Breast epithelium (tissue), 4 donors: ENCODE results near the gene UCK2. TPM values are rescaled to one million over a fixed set of nuclear protein-coding genes. Genes with fewer than 3 reads are reported as not detected.
A peak's percentile ranks its signal among the peaks of the same experiment; 100 is the strongest.

ENCODE experiments used
- DNase-seq, 2 donors: peaks; one replicate each; pipeline ENCODE4 v3.0.0-alpha.2; 2019; ENCODE audit warnings: low spot score in 2 of 2
- H3K27ac ChIP-seq, 2 donors: fragments of 200-600 bp; sonication (generic) in 1 of 2; one replicate each; pipeline ENCODE4 v1.5.1; 2016 to 2019; ENCODE audit warnings: mild to moderate bottlenecking in 1 of 2
- H3K27me3 ChIP-seq, 2 donors: fragments of 200-600 bp; sonication (generic) in 1 of 2; one replicate each; pipeline versions ENCODE4 v1.5.1 to v1.6.0; 2017 to 2019; ENCODE audit warnings: control low read depth in 1 of 2, mild to moderate bottlenecking in 1 of 2
- H3K36me3 ChIP-seq: fragments of 200-600 bp; one replicate; pipeline ENCODE4 v1.5.1; 2019
- H3K4me1 ChIP-seq, 2 donors: fragments of 200-600 bp; sonication (generic); one replicate each; pipeline ENCODE4 v1.5.1; 2016 to 2019; ENCODE audit warnings: control low read depth in 1 of 2
- H3K4me3 ChIP-seq, 3 donors: fragments of 200-600 bp; sonication (generic); 1 replicate in 2 of 3; 2 replicates in 1 of 3; pipeline ENCODE4 v1.5.1; 2016 to 2019; ENCODE audit warnings: mild to moderate bottlenecking in 3 of 3, moderate library complexity in 2 of 3
- H3K9me3 ChIP-seq, 2 donors: fragments of 200-600 bp; sonication (generic) in 1 of 2; one replicate each; pipeline ENCODE4 v1.5.1; 2016 to 2019; ENCODE audit warnings: control low read depth in 1 of 2
- CTCF ChIP-seq, 3 donors: fragments of 450-650 bp; IDR thresholded peaks; one replicate each; pipeline ENCODE4 v1.5.1; 2016 to 2017; ENCODE audit warnings: antibody characterized with exemption in 3 of 3, mild to moderate bottlenecking in 3 of 3, moderate library complexity in 3 of 3
- POLR2A ChIP-seq: fragments of 450-650 bp; IDR thresholded peaks from one replicate; pipeline ENCODE4 v1.6.1; 2016; ENCODE audit warnings: antibody characterized with exemption, mild to moderate bottlenecking, moderate library complexity
- POLR2AphosphoS5 ChIP-seq, 3 donors: sonication (generic); formaldehyde crosslinking; IDR thresholded peaks; one replicate each; pipeline ENCODE4 v1.6.1; 2017; ENCODE audit warnings: antibody characterized with exemption in 3 of 3
- intact Hi-C: fragments of 100-400 bp; cut with DNase I; formaldehyde crosslinking; loops from one replicate; pipeline ENCODE4 v1.15.1; 2023; ENCODE audit warnings: low total_unique reads
- total RNA-seq, 3 donors: library from RNA; depleted of rRNA; stranded (reverse); fragments of >200 nt; gene quantifications; one replicate each; pipeline ENCODE4 v1.1.0, GENCODE V29; 2016

Gene UCK2
- total RNA-seq, 3 donors from 2014 or later: 13.6 to 51.1 (median 45.9) TPM

- Histone ChIP-seq H3K27ac (peak overlapping the region; percentile 88 to 92), H3K4me3 (peak overlapping the region; percentile 61 to 88 (median 88)), H3K27me3 (no peaks in the 10 kb centered on the region), H3K9me3 (no peaks in the 10 kb centered on the region), H3K4me1 (no peaks in the 10 kb centered on the region), H3K36me3 (no peaks in the 10 kb centered on the region)
- DNase-seq: no peak
- TF ChIP-seq CTCF (IDR thresholded peaks at IDR 0.05) (no peak), POLR2AphosphoS5 (IDR thresholded peaks at IDR 0.05) (peak in 2 of 3 donors; percentile 1 to 37)
- intact Hi-C loops: loop anchor here (10.0 kb wide), 1 partner anchor 67 kb away; no protein-coding TSS in a partner anchor
These were observed 772 bp downstream of the UCK2 start for GRCh38 chr1:165828103-165828668.

GRCh38 chr1:165828669-165829329, 1.4 kb downstream of the UCK2 start:
- DNase-seq: peak; percentile 55 to 57
- Histone ChIP-seq H3K4me3 (peak overlapping the region; percentile 61 to 88 (median 88)), H3K27me3 (no peaks in the 10 kb centered on the region), H3K4me1 (no peaks in the 10 kb centered on the region), H3K9me3 (no peaks in the 10 kb centered on the region), H3K27ac (peak overlapping the region; percentile 88 to 92), H3K36me3 (no peaks in the 10 kb centered on the region)
- TF ChIP-seq POLR2AphosphoS5 (IDR thresholded peaks at IDR 0.05) (no peak), POLR2A (no peak), CTCF (IDR thresholded peaks at IDR 0.05) (no peak)
- intact Hi-C loops: loop anchor here (10.0 kb wide), 1 partner anchor 66 kb away; no protein-coding TSS in a partner anchor

DNA sequence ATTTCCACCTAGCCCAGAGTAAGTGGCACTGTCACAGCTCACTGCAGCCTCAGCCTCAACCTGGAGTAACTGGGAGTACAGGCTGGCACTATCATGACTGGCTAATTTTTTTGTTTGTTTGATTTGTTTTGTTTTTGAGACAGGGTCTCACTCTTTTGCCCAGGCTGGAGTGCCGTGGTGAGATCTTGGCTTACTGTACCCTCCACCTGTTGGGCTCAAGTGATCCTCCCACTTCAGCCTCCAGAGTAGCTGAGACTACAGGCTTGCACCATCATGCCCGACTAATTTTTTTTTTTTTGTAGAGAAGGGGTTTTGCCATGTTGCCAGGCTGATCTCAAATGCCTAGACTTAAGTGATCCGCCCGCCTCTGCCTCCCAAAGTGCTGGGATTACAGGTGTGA, 2.5 kb downstream of the UCK2 start:
- peak overlapping the region in 1 of 2 donors; percentile 88 for H3K27ac ChIP-seq
- H3K4me3 ChIP-seq: no peak overlapping the region
- DNase-seq: no peak
- H3K9me3 ChIP-seq: no peaks in the 10 kb centered on the region
- intact Hi-C loops: loop anchor here (10.0 kb wide), 1 partner anchor 65 kb away; no protein-coding TSS in a partner anchor
- no peaks in the 10 kb centered on the region for H3K36me3 ChIP-seq
- no peaks in the 10 kb centered on the region for H3K4me1 ChIP-seq
- TF ChIP-seq POLR2AphosphoS5 (IDR thresholded peaks at IDR 0.05) (no peak), CTCF (IDR thresholded peaks at IDR 0.05) (no peak), POLR2A (no peak)
- no peaks in the 10 kb centered on the region for H3K27me3 ChIP-seq

GRCh38 chr1:165831146-165831545, 3.7 kb downstream of the UCK2 start:
- DNase-seq: no peak
- intact Hi-C loops: no loop called here
- TF ChIP-seq CTCF (IDR thresholded peaks at IDR 0.05) (no peak), POLR2AphosphoS5 (IDR thresholded peaks at IDR 0.05) (no peak), POLR2A (no peak)
- no peak overlapping the region for H3K4me3 ChIP-seq
- no peaks in the 10 kb centered on the region for H3K9me3 ChIP-seq
- H3K4me1 ChIP-seq: no peaks in the 10 kb centered on the region
- H3K27me3 ChIP-seq: no peaks in the 10 kb centered on the region
- H3K27ac ChIP-seq: no peak overlapping the region
- H3K36me3 ChIP-seq: no peaks in the 10 kb centered on the region

DNA sequence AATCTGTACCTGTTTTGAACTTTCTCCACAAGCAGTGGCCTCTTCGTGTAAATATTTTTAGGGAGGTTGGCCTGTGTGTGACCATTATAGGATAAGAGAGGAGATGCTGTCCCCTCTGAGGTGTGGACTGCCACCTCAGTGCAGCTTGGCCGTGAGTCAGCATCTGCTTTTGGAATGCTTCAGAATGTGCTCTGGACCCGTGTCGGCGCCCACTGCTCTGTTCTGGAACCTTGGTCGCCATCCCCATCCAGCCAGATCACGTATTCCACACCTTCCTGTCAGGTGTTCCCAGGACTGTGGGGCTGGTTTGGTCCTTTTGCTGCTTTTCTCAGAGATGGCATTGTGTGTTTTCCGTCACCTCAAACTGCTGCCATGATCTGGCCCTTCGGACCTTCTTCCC, 5.5 kb downstream of the UCK2 start:
- intact Hi-C loops: no loop called here
- Histone ChIP-seq H3K4me3 (no peak overlapping the region), H3K27me3 (no peaks in the 10 kb centered on the region), H3K36me3 (no peaks in the 10 kb centered on the region), H3K27ac (no peak overlapping the region), H3K9me3 (no peaks in the 10 kb centered on the region), H3K4me1 (no peaks in the 10 kb centered on the region)
- no peak for DNase-seq
- no peak for TF ChIP-seq POLR2A
